Heart right ventricle (tissue), 16 donors: ENCODE results near the gene PGBD5. TPM values are rescaled to one million over a fixed set of nuclear protein-coding genes. Genes with fewer than 3 reads are reported as not detected.

Source experiments
- ATAC-seq, 8 donors: fragments of 200-7000 bp; cut with Tn5 transposase; one replicate each; pipeline ENCODE4 v1.9.1; 2020; ENCODE audit warnings: mild to moderate bottlenecking in 8 of 8, moderate library complexity in 8 of 8, moderate number of reproducible peaks in 1 of 8
- DNase-seq, 2 donors: peaks; one replicate each; pipeline ENCODE4 v3.0.0-alpha.2; 2020
- H3K27ac ChIP-seq, 10 donors: fragments of 200-600 bp; sonication (generic) in 2 of 10; one replicate each; pipeline versions ENCODE4 v1.5.0 to v1.8.0; 2020 to 2022; ENCODE audit warnings: mild to moderate bottlenecking in 3 of 10
- H3K27me3 ChIP-seq, 7 donors: fragments of 200-600 bp; one replicate each; pipeline ENCODE4 v1.8.0; 2021 to 2022; ENCODE audit warnings: mild to moderate bottlenecking in 2 of 7
- H3K36me3 ChIP-seq, 9 donors: fragments of 200-600 bp; sonication (generic) in 1 of 9; one replicate each; pipeline versions ENCODE4 v1.5.0 to v1.8.0; 2020 to 2022; ENCODE audit warnings: mild to moderate bottlenecking in 2 of 9
- H3K4me1 ChIP-seq, 9 donors: fragments of 200-600 bp; sonication (generic) in 1 of 9; one replicate each; pipeline versions ENCODE4 v1.5.0 to v1.8.0; 2020 to 2022; ENCODE audit warnings: mild to moderate bottlenecking in 4 of 9
- H3K4me3 ChIP-seq, 10 donors: fragments of 200-600 bp; sonication (generic) in 2 of 10; one replicate each; pipeline versions ENCODE4 v1.5.0 to v1.8.0; 2020 to 2022; ENCODE audit warnings: mild to moderate bottlenecking in 7 of 10, moderate library complexity in 2 of 10
- H3K9me3 ChIP-seq, 11 donors: fragments of 200-600 bp in 10 of 11; sonication (generic) in 2 of 11; one replicate each; pipeline versions ENCODE4 v1.5.0 to v1.8.0; 2013 to 2022; ENCODE audit warnings: mild to moderate bottlenecking in 2 of 11, control low read depth in 1 of 11, moderate library complexity in 1 of 11
- CTCF ChIP-seq, 9 donors: fragments of 200-600 bp; sonication (generic) in 2 of 9; IDR thresholded peaks; one replicate each; pipeline versions ENCODE4 v1.5.0 to v1.8.0; 2021 to 2022; ENCODE audit warnings: antibody characterized with exemption in 9 of 9, mild to moderate bottlenecking in 5 of 9, moderate library complexity in 1 of 9
- WGBS, 2 donors: extraction: QIAGEN DNeasy Blood & Tissue Kit; methylation state at CpG; one replicate each; pipeline ENCODE4 v1.1.7; 2013; ENCODE audit warnings: inconsistent platforms in 1 of 2; 5-methylcytosine and 5-hydroxymethylcytosine counted together
- intact Hi-C, 10 donors: fragments of 100-400 bp; cut with DNase I; formaldehyde crosslinking; loops; one replicate each; pipeline versions ENCODE4 v1.11.1 to v1.14.2; 2022
- polyA plus RNA-seq, 2 donors: library from polyadenylated mRNA; stranded (reverse); fragments of 200-250 nt; gene quantifications; one replicate each; pipeline ENCODE4 v1.2.3, GENCODE V29; 2013
- total RNA-seq, 10 donors: library from RNA; stranded (reverse); fragmentation: NEBNext Ultra II Directional in 3 of 10; extraction: Animal tissue kit (Norgen Biotek cat#: 25700) in 3 of 10; gene quantifications; one replicate each; pipeline versions ENCODE4 v1.2.1 to v1.2.4, GENCODE V29; 2021 to 2023
- donor health status: Arrhythmogenic right ventricular cardiomyopathy.
- donor health status: ischemic (EF 13 %, LVEDD 7.1; RV severe dilation, severe dysfunction).
- donor health status: healthy with polysubstance abuse.
- donor health status: DM: no; HTN: yes; CAD: no.
- donor health status: DM: no; HTN: no; CAD: no.
- donor health status: ischemic (EF 25% LVEDD 6.9; RV normal size, moderate dysfunction).
- donor health status: ischemic (EF 25% LVEDD 5.7; RV mildly dilated, moderate dysfunction).
- donor health status: healthy.
- donor health status: DM: yes; HTN: yes; CAD: no.
- donor health status: Ischemic cardiomyopathy.
- donor health status: ischemic (EF 35%, LVEDD 5.7; RV mildly dilated, moderate dysfunction).
- donor health status: nonischemic (EF 11% LVEDD 7.7; RV severe dilation, severe dysfunction).
- donor health status: DM: yes; HTN: yes; CAD: no.
- donor health status: PGD.
- donor health status: ischemic (EF 29% LVEDD 5.4; RV normal size, mild dysfunction).
- donor health status: nonischemic (EF 23%, LVEDD 6.1; RV moderate dilation, normal function).

The PGBD5 gene
- total and polyA plus RNA-seq, 12 donors: 0.52 to 11.4 (median 7.9) TPM

GRCh38 chr1:230320804-230321203, 105.3 kb downstream of the PGBD5 start:
- H3K4me3 ChIP-seq: no peak overlapping the region
- no peak for DNase-seq
- no peaks in the 10 kb centered on the region for H3K36me3 ChIP-seq
- TF ChIP-seq CTCF (IDR thresholded peaks at IDR 0.05): no peak
- 76 to 79% methylated on average over 4 of the region's 4 CpGs for WGBS, 2 donors
- no peak for ATAC-seq
- H3K27ac ChIP-seq: no peak overlapping the region
- H3K9me3 ChIP-seq: no peaks in the 10 kb centered on the region
- intact Hi-C loops: no loop called here
- H3K4me1 ChIP-seq: peaks cover 0 to 13% (median 6%) of the 10 kb centered on the region in 9 donors
- H3K27me3 ChIP-seq: peaks cover 0 to 10% (median 0%) of the 10 kb centered on the region in 7 donors

GRCh38 chr1:230319014-230319747, 107.0 kb downstream of the PGBD5 start:
- intact Hi-C loops: loop anchor here in 1 of 10 donors (10.0 kb wide), 1 partner anchor 1064 kb away; no protein-coding TSS in a partner anchor
- Histone ChIP-seq H3K27ac (no peak overlapping the region), H3K36me3 (no peaks in the 10 kb centered on the region), H3K27me3 (peaks cover 0 to 12% (median 0%) of the 10 kb centered on the region in 7 donors), H3K4me1 (peaks cover 0 to 13% (median 6%) of the 10 kb centered on the region in 9 donors), H3K4me3 (no peak overlapping the region), H3K9me3 (no peaks in the 10 kb centered on the region)
- 91 to 93% methylated on average over 17 of the region's 17 CpGs for WGBS, 2 donors
- DNase-seq (no peak), ATAC-seq (no peak)
- no peak for TF ChIP-seq CTCF (IDR thresholded peaks at IDR 0.05)

DNA sequence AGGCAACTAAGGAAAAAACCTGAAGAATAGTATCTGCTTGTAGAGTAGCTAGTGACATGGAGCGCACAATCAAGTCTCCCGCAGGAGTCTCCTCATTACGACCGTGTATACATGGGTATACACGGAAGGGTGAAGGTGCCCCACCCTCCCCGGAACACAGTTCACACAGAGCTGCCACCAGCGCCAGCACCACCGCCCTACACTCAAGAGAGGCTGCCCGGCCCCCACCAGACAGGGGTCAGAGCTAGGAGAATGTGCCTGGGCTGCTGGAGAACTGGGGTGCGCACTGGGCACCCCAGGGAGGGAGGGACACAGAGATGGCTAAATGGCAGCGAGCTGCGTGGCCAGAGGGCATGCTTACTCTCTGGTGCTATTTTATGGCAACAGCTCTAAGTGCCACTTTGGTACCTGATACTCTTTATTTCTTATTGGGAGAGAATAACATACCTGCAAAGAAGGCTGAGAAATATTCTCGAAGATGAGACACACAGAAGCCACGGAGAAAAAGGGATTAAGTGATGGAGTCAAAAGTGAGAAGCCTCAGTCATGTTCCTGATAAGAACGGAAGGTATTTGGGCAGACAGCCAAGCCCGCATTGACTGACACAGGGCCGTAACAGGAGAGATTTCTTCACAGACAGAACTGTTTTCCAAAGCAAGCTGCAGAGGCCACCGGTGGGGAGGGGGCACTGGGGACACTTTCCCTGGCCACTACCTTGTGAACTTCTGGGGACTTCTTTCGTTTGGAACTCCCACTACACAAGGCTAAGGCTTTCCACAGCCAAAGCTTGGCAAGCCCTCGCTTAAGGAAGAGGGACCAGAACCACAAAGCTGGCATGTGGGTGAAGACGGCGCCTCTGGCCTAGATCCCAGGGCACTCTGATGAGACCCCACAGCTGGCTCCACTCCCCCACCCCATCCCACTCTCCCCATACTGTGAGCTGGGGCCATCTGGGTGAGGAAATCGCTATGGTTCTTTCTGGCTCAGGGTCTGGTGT, 108.0 kb downstream of the PGBD5 start:
- peaks cover 0 to 16% (median 0%) of the 10 kb centered on the region in 7 donors for H3K27me3 ChIP-seq
- no peaks in the 10 kb centered on the region for H3K36me3 ChIP-seq
- no peak for TF ChIP-seq CTCF (IDR thresholded peaks at IDR 0.05)
- 53 to 58% methylated on average over 23 of the region's 23 CpGs for WGBS, 2 donors
- H3K27ac ChIP-seq: no peak overlapping the region
- no peak overlapping the region for H3K4me3 ChIP-seq
- intact Hi-C loops: loop anchor here in 1 of 10 donors (10.0 kb wide), 1 partner anchor 1063 kb away; no protein-coding TSS in a partner anchor
- ATAC-seq (peak in 1 of 8 donors; percentile 19), DNase-seq (no peak)
- no peaks in the 10 kb centered on the region for H3K9me3 ChIP-seq
- H3K4me1 ChIP-seq: peaks cover 0 to 13% (median 6%) of the 10 kb centered on the region in 9 donors
